NCI-H446 treated with DMSO at 0.1 percent for 48 hours (cell line): Measurements from ENCODE around the gene MED13L.

Experiments
- DNase-seq: peaks from one replicate; lab custom pipeline; 2025; lab: John Stamatoyannopoulos, UW

Gene MED13L

GRCh38 chr12:116089080-116089479 is 188.4 kb downstream of the MED13L start:
- DNase-seq, result no peak

DNA sequence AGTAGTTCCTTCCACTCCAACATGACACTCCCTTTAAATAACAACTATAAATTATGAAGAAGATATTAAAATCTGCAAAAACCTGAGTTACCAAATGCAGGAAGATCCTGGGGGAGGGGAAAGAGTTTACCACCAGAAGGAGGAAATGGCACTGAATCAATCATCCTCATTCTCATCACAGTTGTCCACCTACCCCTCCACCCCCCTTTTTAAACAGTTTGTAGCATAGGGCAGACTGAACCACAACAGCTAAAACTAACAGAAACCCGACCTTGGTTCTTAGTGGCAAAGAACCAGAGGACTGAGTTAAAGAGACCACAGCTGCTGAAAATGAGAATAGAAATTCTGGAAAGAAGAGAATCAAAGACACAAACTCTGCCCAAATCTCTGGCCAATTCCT is 189.5 kb downstream of the MED13L start:
- no peak for DNase-seq

- no peak for DNase-seq
Observed at GRCh38 chr12:116087399-116087798, 190.1 kb downstream of the MED13L start.

- DNase-seq, result no peak
Observed at GRCh38 chr12:116080415-116080814, 197.1 kb downstream of the MED13L start.

DNA sequence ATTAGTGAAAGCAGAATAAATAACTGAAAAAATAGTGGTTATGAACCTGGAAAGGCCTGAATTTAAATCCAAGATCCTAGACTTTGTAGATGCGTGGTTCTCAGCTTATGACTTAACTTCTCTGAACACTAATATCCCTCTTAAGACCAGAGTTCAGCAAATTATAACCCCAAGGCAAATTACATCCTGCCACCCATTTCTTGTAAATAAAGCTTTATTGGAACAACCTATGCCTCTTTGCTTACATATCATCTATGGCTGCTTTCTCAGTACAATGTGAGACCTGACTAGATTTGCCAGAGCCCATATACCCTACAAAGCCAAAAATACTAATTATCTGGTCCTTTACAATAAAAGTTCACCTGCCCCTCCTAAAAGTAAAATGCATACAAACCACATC is 199.1 kb downstream of the MED13L start:
- no peak for DNase-seq

- DNase-seq, result no peak
Observed at GRCh38 chr12:116077431-116077830, 200.1 kb downstream of the MED13L start.

- DNase-seq, result no peak
Observed at GRCh38 chr12:116076399-116076798, 201.1 kb downstream of the MED13L start.

DNA sequence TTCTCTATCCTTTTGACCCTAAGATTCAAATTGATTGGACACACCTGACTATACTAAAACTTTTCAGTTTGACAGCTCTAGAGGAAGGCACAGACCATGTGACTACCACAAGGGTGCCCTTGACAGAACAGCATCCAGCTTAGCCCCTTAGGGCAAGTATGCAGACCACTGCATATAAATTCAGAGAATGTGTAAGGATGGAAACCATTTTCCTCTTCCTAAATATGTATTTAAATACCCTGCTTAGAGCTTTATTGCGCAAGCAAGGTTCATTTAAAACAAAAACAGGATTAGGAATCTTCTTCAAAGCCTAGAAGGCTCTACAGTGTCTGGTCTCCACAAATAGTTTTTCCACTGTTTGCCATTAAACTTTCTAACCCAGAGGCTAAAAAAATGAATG is 202.8 kb downstream of the MED13L start:
- no peak for DNase-seq

GRCh38 chr12:116071555-116072230 is 205.8 kb downstream of the MED13L start:
- DNase-seq, result no peak

DNA sequence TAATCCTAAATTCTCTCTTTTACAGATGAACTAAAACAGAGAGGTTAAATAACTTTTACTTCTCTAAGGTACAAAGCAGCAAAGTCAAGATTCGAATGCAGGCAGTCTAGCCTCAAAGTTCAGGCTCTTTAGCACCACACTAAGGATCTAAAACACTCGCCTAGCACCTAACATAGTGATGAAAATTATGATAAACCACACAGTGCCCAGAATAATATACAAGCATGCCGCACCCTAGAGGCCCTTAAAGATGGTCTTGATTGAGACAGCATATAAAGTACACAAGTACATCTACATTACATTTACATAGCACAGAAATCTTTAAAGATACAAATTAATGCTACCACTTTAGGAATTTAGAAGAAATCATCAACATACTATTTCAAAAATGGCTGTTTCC is 207.0 kb downstream of the MED13L start:
- no peak for DNase-seq

DNA sequence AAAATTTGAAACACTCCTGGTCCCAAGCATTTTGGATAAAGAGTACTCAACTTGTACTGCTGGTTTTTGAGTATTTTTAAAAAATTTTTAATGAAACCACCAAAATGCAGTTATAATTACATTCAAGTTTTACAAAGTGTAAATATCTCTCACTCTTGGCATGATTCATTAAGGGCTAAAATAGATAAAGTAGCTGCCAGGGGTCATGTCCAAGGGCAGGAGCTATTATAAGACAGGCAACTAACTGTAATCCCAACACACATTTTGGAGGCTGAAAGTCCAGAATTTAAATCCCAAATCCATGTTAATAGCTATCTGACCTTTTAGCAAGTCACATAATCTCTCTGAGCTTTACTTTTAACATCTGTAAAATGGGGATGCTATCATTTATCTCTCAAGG is 207.6 kb downstream of the MED13L start:
- no peak for DNase-seq

DNA sequence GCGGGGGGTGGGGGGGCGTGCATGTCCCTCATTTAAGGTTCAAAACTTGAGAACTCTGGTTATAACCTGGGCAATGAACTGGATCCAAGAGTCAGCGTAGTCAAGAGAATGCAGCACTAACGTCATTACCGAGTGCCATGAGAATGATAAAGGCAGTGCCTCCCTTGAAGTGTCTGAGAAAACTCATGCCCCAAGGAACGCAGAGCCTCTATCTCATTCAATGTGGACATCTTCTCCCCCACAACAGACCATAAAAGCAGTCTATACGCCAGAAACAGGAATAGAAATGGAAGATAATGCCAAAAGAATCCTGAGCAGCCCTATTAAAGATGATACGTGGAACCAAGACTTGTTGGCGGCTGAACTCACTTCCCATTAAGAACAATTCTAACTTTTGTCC is 208.6 kb downstream of the MED13L start:
- DNase-seq, result no peak

GRCh38 chr12:116068371-116068770 is 209.1 kb downstream of the MED13L start:
- no peak for DNase-seq

- no peak for DNase-seq
Observed at GRCh38 chr12:116067892-116068291, 209.6 kb downstream of the MED13L start.

GRCh38 chr12:116066381-116067230 is 210.9 kb downstream of the MED13L start:
- DNase-seq, result peak; percentile 32

DNA sequence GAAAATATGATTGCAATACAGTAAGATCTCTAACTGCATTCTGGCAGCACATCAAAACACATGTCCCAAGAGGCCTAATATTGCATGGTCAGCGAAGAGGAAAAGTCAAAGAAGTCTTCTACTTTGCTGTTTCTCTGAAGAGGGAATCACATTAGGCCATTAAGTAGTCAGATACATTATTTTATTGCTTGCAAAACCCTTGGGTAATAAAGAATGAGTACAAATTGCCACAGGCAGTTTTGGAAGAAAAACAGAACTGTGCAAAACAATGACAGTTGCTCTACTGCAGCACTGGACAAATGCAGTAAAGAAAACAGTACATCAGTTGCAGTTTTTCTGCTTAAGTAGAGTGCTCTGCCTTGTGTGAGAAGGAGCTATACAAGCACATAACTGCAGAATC is 211.9 kb downstream of the MED13L start:
- no peak for DNase-seq

DNA sequence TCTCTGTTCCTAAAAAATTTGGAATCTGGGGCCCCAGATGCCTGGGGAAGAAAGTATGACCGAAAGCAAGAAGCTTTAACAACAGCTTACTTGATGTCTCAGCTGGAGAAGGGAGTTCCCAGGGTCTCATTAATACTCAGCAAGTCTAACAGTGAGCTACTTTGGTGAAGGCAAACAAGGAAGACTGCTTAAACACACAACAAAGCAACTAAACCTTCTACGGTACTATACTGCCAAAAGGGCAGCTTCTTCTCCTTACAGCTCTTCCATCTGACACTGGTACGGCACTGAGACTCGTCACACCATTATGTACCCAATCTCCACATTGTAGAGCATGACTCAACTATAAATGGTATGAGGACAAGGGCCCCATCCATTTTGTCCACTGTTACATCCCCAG is 213.0 kb downstream of the MED13L start:
- DNase-seq, result no peak

GRCh38 chr12:116062698-116063097 is 214.8 kb downstream of the MED13L start:
- DNase-seq, result no peak

- no peak for DNase-seq
Observed at GRCh38 chr12:116060764-116061163, 216.7 kb downstream of the MED13L start.

GRCh38 chr12:116059904-116060303 is 217.6 kb downstream of the MED13L start:
- no peak for DNase-seq

DNA sequence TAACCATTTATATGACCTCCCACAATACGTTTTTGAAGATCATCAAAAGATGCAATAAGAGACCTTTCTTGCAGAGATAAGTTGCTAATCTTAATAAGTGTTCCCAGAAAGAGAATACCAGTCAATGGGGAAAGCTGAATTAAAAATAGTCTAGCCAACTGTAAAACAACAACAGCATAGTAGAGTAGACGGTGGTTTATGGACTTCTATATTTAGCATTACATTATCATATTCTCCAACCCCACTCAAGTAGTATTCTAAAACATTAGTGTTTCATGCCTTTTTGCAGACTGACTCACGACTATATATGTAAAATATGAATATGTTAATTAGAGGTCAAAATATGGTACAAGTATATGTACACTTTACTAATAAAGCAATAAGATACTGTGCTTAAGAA is 218.9 kb downstream of the MED13L start:
- DNase-seq, result no peak

DNA sequence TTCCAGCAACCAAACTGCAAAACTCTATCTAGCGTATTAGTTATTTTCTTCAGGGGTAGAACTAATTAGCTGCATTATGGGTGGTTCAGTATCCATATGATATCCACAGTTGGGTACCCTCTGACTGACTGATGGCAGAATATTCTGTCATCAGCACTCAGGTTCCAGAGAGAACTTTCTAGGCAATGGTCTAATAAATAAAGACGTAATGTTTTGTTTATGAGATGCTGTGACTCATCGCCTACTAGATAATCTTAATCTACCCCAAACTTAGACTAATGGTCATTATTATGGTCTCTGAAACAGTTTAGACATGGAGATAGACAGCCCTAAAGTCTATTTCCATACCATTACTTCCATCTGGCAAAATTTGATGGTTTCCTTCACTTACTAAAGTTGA is 220.1 kb downstream of the MED13L start:
- no peak for DNase-seq

DNA sequence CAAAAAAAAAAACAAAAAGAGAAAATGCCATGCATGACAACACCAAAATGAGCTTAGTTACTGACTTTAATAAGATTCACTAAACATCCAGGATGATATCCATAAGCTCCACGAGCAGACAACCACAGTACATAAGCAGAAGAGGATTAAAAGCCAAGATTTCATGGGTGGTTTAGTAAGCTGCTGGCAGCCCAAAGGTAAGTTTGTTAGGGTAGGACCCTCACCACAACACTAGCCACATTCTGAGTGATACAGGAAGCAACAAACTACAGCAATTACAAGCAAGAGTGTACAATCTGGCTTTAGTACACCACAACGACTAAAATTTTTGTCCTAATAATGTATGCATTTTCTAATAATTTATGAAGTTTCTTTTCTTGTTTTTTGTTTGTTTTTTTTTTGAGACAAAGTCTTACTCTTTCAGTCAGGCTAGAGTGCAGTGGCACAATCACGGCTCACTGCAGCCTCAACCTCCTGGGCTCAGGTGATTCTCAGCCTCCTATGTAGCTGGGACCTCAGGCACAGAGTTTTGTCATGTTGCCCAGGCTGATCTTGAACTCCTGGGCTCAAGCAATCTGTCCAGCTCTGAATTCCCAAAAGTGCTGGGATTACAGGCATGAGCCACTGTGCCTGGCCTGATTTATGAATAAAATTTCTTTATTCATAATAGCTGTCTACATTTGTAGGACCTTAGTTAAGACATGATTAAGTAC is 221.4 kb downstream of the MED13L start:
- peak; percentile 73 for DNase-seq
